ENCODE results near the gene IL18BP. TPM values are rescaled to one million over a fixed set of nuclear protein-coding genes. Genes with fewer than 3 reads are reported as not detected.

Gene IL18BP
- total RNA-seq, 2 experiments from 2014 or later: 4.2 to 12.4 TPM

DNA sequence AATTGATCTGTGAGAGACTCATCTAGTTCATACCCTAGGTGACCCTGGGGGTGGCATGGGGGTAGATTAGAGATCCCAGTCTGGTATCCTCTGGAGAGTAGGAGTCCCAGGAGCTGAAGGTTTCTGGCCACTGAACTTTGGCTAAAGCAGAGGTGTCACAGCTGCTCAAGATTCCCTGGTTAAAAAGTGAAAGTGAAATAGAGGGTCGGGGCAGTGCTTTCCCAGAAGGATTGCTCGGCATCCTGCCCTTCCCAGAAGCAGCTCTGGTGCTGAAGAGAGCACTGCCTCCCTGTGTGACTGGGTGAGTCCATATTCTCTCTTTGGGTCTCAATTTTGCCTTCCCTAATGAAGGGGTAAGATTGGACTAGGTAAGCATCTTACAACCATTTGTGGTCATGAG is 653 bp downstream of the IL18BP start:
- intact Hi-C loops (cut with micrococcal nuclease; ENCODE audit: unreplicated experiment): no loop called here
- H3K27ac ChIP-seq (ENCODE audit: low read depth, low read length, poor library complexity, severe bottlenecking): no peak overlapping the region
- H4K20me1 ChIP-seq (ENCODE audit: insufficient read depth, low read length): no peaks in the 10 kb centered on the region
- POLR2A ChIA-PET: no interaction called here
- DNase-seq (ENCODE audit: low spot score): no peak
- no peaks in the 10 kb centered on the region for H3K9me3 ChIP-seq (ENCODE audit: low read length)
- no peak for TF ChIP-seq EZH2phosphoT487 (IDR thresholded peaks at IDR 0.05; ENCODE audit: borderline replicate concordance, low read depth, low read length)
- TF ChIP-seq, protein P1, sequence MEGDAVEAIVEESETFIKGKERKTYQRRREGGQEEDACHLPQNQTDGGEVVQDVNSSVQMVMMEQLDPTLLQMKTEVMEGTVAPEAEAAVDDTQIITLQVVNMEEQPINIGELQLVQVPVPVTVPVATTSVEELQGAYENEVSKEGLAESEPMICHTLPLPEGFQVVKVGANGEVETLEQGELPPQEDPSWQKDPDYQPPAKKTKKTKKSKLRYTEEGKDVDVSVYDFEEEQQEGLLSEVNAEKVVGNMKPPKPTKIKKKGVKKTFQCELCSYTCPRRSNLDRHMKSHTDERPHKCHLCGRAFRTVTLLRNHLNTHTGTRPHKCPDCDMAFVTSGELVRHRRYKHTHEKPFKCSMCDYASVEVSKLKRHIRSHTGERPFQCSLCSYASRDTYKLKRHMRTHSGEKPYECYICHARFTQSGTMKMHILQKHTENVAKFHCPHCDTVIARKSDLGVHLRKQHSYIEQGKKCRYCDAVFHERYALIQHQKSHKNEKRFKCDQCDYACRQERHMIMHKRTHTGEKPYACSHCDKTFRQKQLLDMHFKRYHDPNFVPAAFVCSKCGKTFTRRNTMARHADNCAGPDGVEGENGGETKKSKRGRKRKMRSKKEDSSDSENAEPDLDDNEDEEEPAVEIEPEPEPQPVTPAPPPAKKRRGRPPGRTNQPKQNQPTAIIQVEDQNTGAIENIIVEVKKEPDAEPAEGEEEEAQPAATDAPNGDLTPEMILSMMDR (conservative IDR thresholded peaks at IDR 0.05; ENCODE audit: low read length): no peak
- no peaks in the 10 kb centered on the region for H3K9me2 ChIP-seq (ENCODE audit: insufficient read depth, low read length)
- no TSS peak for BruUV-seq (replicated peaks)
- 0 out of 2 replicates have a peak overlapping the region, but pooled peaks have one; percentile 41 for H3K4me2 ChIP-seq (ENCODE audit: low read length)
- no peaks in the 10 kb centered on the region for H3K79me2 ChIP-seq (ENCODE audit: insufficient read depth, low read depth, low read length)
- peaks cover 17% of the 10 kb centered on the region for H3K4me1 ChIP-seq (ENCODE audit: insufficient read depth, low read length, poor library complexity, severe bottlenecking)
- CTCF ChIA-PET (ENCODE audit: unreplicated experiment): no interaction called here
- peaks cover 37% of the 10 kb centered on the region for H3K36me3 ChIP-seq (ENCODE audit: insufficient read depth, low read length)
- H2AFZ ChIP-seq (ENCODE audit: low read length): no peak overlapping the region
- H3K4me3 ChIP-seq (ENCODE audit: low read depth, low read length, poor library complexity, severe bottlenecking): no peak overlapping the region

DNA sequence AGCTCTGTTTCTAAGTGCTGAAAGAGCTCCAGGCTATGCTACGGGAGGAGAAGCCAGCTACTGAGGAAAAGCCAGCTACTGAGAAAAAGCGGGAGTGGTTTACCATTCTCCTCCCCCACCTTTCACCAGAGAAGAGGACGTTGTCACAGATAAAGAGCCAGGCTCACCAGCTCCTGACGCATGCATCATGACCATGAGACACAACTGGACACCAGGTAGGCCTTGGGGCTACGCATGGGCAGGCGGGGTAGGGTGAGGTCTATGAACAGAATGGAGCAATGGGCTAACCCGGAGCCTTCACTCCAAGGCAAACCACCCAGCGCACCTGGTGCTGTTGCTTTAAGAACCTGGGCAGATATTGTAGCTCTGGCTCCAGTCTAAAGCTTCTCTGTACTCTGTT is 1.1 kb downstream of the IL18BP start:
- no TSS peak for BruUV-seq (replicated peaks)
- no peak for TF ChIP-seq EZH2phosphoT487 (IDR thresholded peaks at IDR 0.05; ENCODE audit: borderline replicate concordance, low read depth, low read length)
- TF ChIP-seq, protein P1 (conservative IDR thresholded peaks at IDR 0.05; ENCODE audit: low read length): no peak
- H3K27ac ChIP-seq (ENCODE audit: low read depth, low read length, poor library complexity, severe bottlenecking): no peak overlapping the region
- H3K9me3 ChIP-seq (ENCODE audit: low read length): no peaks in the 10 kb centered on the region
- intact Hi-C loops (cut with micrococcal nuclease; ENCODE audit: unreplicated experiment): no loop called here
- DNase-seq (ENCODE audit: low spot score): no peak
- no peak overlapping the region for H3K4me3 ChIP-seq (ENCODE audit: low read depth, low read length, poor library complexity, severe bottlenecking)
- no peak overlapping the region for H2AFZ ChIP-seq (ENCODE audit: low read length)
- H4K20me1 ChIP-seq (ENCODE audit: insufficient read depth, low read length): no peaks in the 10 kb centered on the region
- no peaks in the 10 kb centered on the region for H3K9me2 ChIP-seq (ENCODE audit: insufficient read depth, low read length)
- no peak overlapping the region for H3K4me2 ChIP-seq (ENCODE audit: low read length)
- peaks cover 42% of the 10 kb centered on the region for H3K36me3 ChIP-seq (ENCODE audit: insufficient read depth, low read length)
- H3K79me2 ChIP-seq (ENCODE audit: insufficient read depth, low read depth, low read length): no peaks in the 10 kb centered on the region
- ChIA-PET POLR2A (no interaction called here), CTCF (ENCODE audit: unreplicated experiment) (no interaction called here)
- peaks cover 17% of the 10 kb centered on the region for H3K4me1 ChIP-seq (ENCODE audit: insufficient read depth, low read length, poor library complexity, severe bottlenecking)

DNA sequence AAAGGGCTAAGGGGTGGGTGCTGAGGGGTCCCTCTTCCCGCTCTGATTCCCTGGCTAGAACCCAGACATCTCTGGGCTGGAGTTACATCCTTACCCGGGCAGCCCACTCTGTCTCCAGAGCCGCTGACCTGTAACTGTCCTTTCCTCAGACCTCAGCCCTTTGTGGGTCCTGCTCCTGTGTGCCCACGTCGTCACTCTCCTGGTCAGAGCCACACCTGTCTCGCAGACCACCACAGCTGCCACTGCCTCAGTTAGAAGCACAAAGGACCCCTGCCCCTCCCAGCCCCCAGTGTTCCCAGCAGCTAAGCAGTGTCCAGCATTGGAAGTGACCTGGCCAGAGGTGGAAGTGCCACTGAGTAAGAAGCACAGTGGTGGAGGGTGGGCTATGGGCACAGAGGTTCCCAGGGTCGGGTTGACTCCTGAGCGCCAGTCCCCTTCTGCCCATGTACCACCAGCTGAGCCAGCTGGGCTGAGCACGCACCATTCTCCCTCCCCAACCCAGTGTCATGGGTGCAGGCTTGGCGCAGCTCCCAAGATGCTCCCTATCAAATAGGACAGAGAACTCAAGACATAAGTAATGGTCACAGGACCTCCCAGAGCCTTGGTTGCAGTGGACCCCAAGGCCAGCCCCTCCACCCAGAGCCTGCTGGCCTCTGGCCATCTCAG is 1.6 kb downstream of the IL18BP start:
- BruUV-seq (replicated peaks): no TSS peak
- no peak overlapping the region for H2AFZ ChIP-seq (ENCODE audit: low read length)
- DNase-seq (ENCODE audit: low spot score): no peak
- no peaks in the 10 kb centered on the region for H3K79me2 ChIP-seq (ENCODE audit: insufficient read depth, low read depth, low read length)
- no peak for TF ChIP-seq EZH2phosphoT487 (IDR thresholded peaks at IDR 0.05; ENCODE audit: borderline replicate concordance, low read depth, low read length)
- TF ChIP-seq, protein P1 (conservative IDR thresholded peaks at IDR 0.05; ENCODE audit: low read length): no peak
- no peaks in the 10 kb centered on the region for H3K9me3 ChIP-seq (ENCODE audit: low read length)
- H3K36me3 ChIP-seq (ENCODE audit: insufficient read depth, low read length): peaks cover 47% of the 10 kb centered on the region
- peaks cover 17% of the 10 kb centered on the region for H3K4me1 ChIP-seq (ENCODE audit: insufficient read depth, low read length, poor library complexity, severe bottlenecking)
- intact Hi-C loops (cut with micrococcal nuclease; ENCODE audit: unreplicated experiment): no loop called here
- CTCF ChIA-PET (ENCODE audit: unreplicated experiment): no interaction called here
- no peaks in the 10 kb centered on the region for H4K20me1 ChIP-seq (ENCODE audit: insufficient read depth, low read length)
- no peak overlapping the region for H3K27ac ChIP-seq (ENCODE audit: low read depth, low read length, poor library complexity, severe bottlenecking)
- POLR2A ChIA-PET: no interaction called here
- no peaks in the 10 kb centered on the region for H3K9me2 ChIP-seq (ENCODE audit: insufficient read depth, low read length)
- no peak overlapping the region for H3K4me3 ChIP-seq (ENCODE audit: low read depth, low read length, poor library complexity, severe bottlenecking)
- no peak overlapping the region for H3K4me2 ChIP-seq (ENCODE audit: low read length)

All from OCI-LY7 (cell line).